M059J (cell line): ENCODE data around the gene NRGN. TPM values are rescaled to one million over a fixed set of nuclear protein-coding genes. Genes with fewer than 3 reads are reported as not detected.

Source experiments
- DNase-seq: peaks from one replicate; pipeline ENCODE4 v3.0.0-alpha.2; 2012; ENCODE audit warnings: low read depth
- total RNA-seq: library from RNA; depleted of rRNA; stranded (reverse); fragments of >200 nt; shearing (Covaris generic); gene quantifications from 2 replicates; pipeline ENCODE4 v1.2.3, GENCODE V29; 2014

The NRGN gene
- total RNA-seq, 1 experiment from 2014 or later: 21.2 TPM

- no peak for DNase-seq
Observed at GRCh38 chr11:124757320-124757719, 17.6 kb downstream of the NRGN start.

- DNase-seq: peak; percentile 65
Observed at GRCh38 chr11:124758355-124759265, 18.9 kb downstream of the NRGN start.

GRCh38 chr11:124759266-124760204 lies 19.8 kb downstream of the NRGN start:
- no peak for DNase-seq

- no peak for DNase-seq
Observed at GRCh38 chr11:124760205-124760652, 20.5 kb downstream of the NRGN start.

GRCh38 chr11:124760806-124761205 lies 21.1 kb downstream of the NRGN start:
- DNase-seq: no peak

GRCh38 chr11:124761301-124762104 lies 21.8 kb downstream of the NRGN start:
- DNase-seq: no peak

- no peak for DNase-seq
Observed at GRCh38 chr11:124762105-124762623, 22.4 kb downstream of the NRGN start, which contains the start of gene ESAM. Gene ESAM, minus strand, starts transcription at chr11:124762290. Its CDS starts 136 bp downstream, at chr11:124762154.

GRCh38 chr11:124762624-124763155 lies 22.9 kb downstream of the NRGN start:
- peak; percentile 32 for DNase-seq

- peak; percentile 90 for DNase-seq
Observed at GRCh38 chr11:124763156-124763947, 23.6 kb downstream of the NRGN start.

- no peak for DNase-seq
Observed at GRCh38 chr11:124766156-124766555, 26.4 kb downstream of the NRGN start.

GRCh38 chr11:124768914-124769313 lies 29.2 kb downstream of the NRGN start:
- DNase-seq: no peak

GRCh38 chr11:124769806-124770774 lies 30.3 kb downstream of the NRGN start:
- peak; percentile 95 for DNase-seq

GRCh38 chr11:124770959-124771358 lies 31.2 kb downstream of the NRGN start:
- peak; percentile 89 for DNase-seq

GRCh38 chr11:124776865-124777645 lies 37.3 kb downstream of the NRGN start:
- no peak for DNase-seq

GRCh38 chr11:124778281-124778680 lies 38.5 kb downstream of the NRGN start:
- no peak for DNase-seq

GRCh38 chr11:124779568-124779967 lies 39.8 kb downstream of the NRGN start:
- DNase-seq: no peak

GRCh38 chr11:124783002-124783401 lies 43.3 kb downstream of the NRGN start:
- DNase-seq: no peak

- no peak for DNase-seq
Observed at GRCh38 chr11:124784051-124784450, 44.3 kb downstream of the NRGN start.
